SK-N-SH treated with all-trans-retinoic acid at 6 μM for 48 hours (cell line): ENCODE measurements around the gene PTPRB.

Experiments used
- ATAC-seq: fragments of 200-7000 bp; cut with Tn5 transposase; 3 replicates; pipeline ENCODE4 v1.9.1; 2020; ENCODE audit warnings: mild to moderate bottlenecking, moderate library complexity
- CREB5 ChIP-seq: fragments of 250-450 bp; sonication (Bioruptor Pico); IDR thresholded peaks from 2 replicates; pipeline ENCODE4 v1.5.1; 2020; ENCODE audit warnings: low read depth, mild to moderate bottlenecking, moderate library complexity
- CSDC2 ChIP-seq: fragments of 250-450 bp; sonication (Bioruptor Pico); IDR thresholded peaks from 2 replicates; pipeline ENCODE4 v1.5.0; 2020; ENCODE audit warnings: mild to moderate bottlenecking, moderate library complexity
- CSRNP3 ChIP-seq: fragments of 250-450 bp; sonication (Bioruptor Pico); IDR thresholded peaks from 2 replicates; pipeline ENCODE4 v1.5.1; 2021; ENCODE audit warnings: mild to moderate bottlenecking, moderate library complexity
- GLIS3 ChIP-seq: fragments of 250-450 bp; sonication (Bioruptor Pico); IDR thresholded peaks from 2 replicates; pipeline ENCODE4 v1.5.0; 2020; ENCODE audit warnings: mild to moderate bottlenecking, moderate library complexity
- ISL1 ChIP-seq: fragments of 250-450 bp; sonication (Bioruptor Pico); IDR thresholded peaks from 2 replicates; pipeline ENCODE4 v2.1.2; 2022; ENCODE audit warnings: mild to moderate bottlenecking, moderate library complexity
- OSR1 ChIP-seq: fragments of 250-450 bp; sonication (Bioruptor Pico); IDR thresholded peaks from 2 replicates; pipeline ENCODE4 v1.8.0; 2022; ENCODE audit warnings: moderate library complexity, mild to moderate bottlenecking, inconsistent platforms
- PATZ1 ChIP-seq: fragments of 250-450 bp; sonication (Bioruptor Pico); IDR thresholded peaks from 2 replicates; pipeline ENCODE4 v1.8.0; 2020; ENCODE audit warnings: mild to moderate bottlenecking, moderate library complexity, borderline replicate concordance
- POU6F1 ChIP-seq: fragments of 250-450 bp; sonication (Bioruptor Pico); IDR thresholded peaks from 2 replicates; pipeline ENCODE4 v1.8.0; 2021; ENCODE audit warnings: low read depth, mild to moderate bottlenecking, moderate library complexity, borderline replicate concordance
- RARB ChIP-seq: fragments of 250-450 bp; sonication (Bioruptor Pico); IDR thresholded peaks from 2 replicates; pipeline ENCODE4 v1.8.0; 2021; ENCODE audit warnings: mild to moderate bottlenecking, moderate library complexity
- SNAI2 ChIP-seq: fragments of 250-450 bp; sonication (Bioruptor Pico); IDR thresholded peaks from 2 replicates; pipeline ENCODE4 v1.5.0; 2020; ENCODE audit warnings: mild to moderate bottlenecking, moderate library complexity
- ZC3H10 ChIP-seq: fragments of 250-450 bp; sonication (Bioruptor Pico); IDR thresholded peaks from 2 replicates; pipeline ENCODE4 v1.5.1; 2021; ENCODE audit warnings: mild to moderate bottlenecking, moderate library complexity
- ZFP30 ChIP-seq: fragments of 450-650 bp; formaldehyde crosslinking; IDR thresholded peaks from 2 replicates; pipeline ENCODE4 v1.5.0; 2022; ENCODE audit warnings: mild to moderate bottlenecking, moderate library complexity
- ZNF8 ChIP-seq: fragments of 450-650 bp; formaldehyde crosslinking; IDR thresholded peaks from 2 replicates; pipeline ENCODE4 v1.5.0; 2020; ENCODE audit warnings: mild to moderate bottlenecking, moderate library complexity

PTPRB gene

GRCh38 chr12:70648831-70649230 lies 11.6 kb upstream of the PTPRB start (continued):
- TF ChIP-seq POU6F1 (0 out of 2 replicates have a peak, but pooled peaks have one; percentile 29), ZFP30 (CRISPR knock-in tag) (no peak), RARB (CRISPR knock-in tag) (no peak), PATZ1 (CRISPR knock-in tag) (no peak)

- ATAC-seq = no peak
- TF ChIP-seq ZFP30 (CRISPR knock-in tag) (no peak), CREB5 (CRISPR knock-in tag) (no peak), SNAI2 (CRISPR knock-in tag) (no peak), PATZ1 (CRISPR knock-in tag) (no peak), POU6F1 (no peak), GLIS3 (CRISPR knock-in tag) (no peak)
Measured at GRCh38 chr12:70648191-70648590, 11.0 kb upstream of the PTPRB start.

GRCh38 chr12:70646850-70647249 lies 9.6 kb upstream of the PTPRB start:
- ATAC-seq = peak; percentile 74
- TF ChIP-seq ISL1 (CRISPR knock-in tag) (0 out of 2 replicates have a peak, but pooled peaks have one; percentile 17), PATZ1 (CRISPR knock-in tag) (no peak)

GRCh38 chr12:70645494-70646317 lies 8.5 kb upstream of the PTPRB start:
- ATAC-seq = peak; percentile 92
- TF ChIP-seq OSR1 (CRISPR knock-in tag) (no peak), CREB5 (CRISPR knock-in tag) (no peak), ZC3H10 (CRISPR knock-in tag) (no peak), PATZ1 (CRISPR knock-in tag) (no peak), ISL1 (CRISPR knock-in tag) (peak; percentile 77), CSRNP3 (no peak), ZNF8 (no peak), CSDC2 (CRISPR knock-in tag) (no peak), GLIS3 (CRISPR knock-in tag) (no peak), POU6F1 (0 out of 2 replicates have a peak, but pooled peaks have one; percentile 9)
